ENCODE measurements around the gene ATP13A4.

DNA sequence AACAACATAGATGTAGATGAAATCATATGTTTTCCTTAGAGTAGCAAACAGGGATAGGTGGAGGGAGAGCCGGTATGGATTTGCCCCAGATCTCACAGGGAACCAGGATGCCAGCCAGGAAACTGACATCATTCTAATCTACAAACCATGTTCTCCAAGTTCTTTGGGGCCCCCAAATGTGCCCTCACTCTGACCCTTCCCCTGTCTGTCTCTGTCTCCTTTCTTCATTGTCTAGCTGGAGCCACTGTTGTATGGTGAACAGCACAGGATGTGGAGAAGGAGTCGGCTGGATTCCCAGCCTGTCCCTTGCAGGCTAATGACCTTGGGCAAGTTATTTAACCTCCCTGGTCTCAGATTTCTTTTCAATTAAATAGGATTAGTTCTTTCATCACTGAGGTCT lies 177.1 kb downstream of the ATP13A4 start:
- TF ChIP-seq CTCF (IDR thresholded peaks at IDR 0.05; ENCODE audit: poor library complexity, severe bottlenecking): no peak
- TF ChIP-seq SMC3 (conservative IDR thresholded peaks at IDR 0.05; ENCODE audit: poor library complexity): no peak
- no peak for TF ChIP-seq EP300 (conservative IDR thresholded peaks at IDR 0.05; ENCODE audit: poor library complexity, severe bottlenecking)
